ENCODE measurements around the gene GID8. TPM values are rescaled to one million over a fixed set of nuclear protein-coding genes. Genes with fewer than 3 reads are reported as not detected.

Gene GID8
- total and polyA plus RNA-seq, 2 donors (not counting 3 experiments of a cell fraction or from before 2014, with no cell fraction given), result 25.3 to 34.6 TPM

GRCh38 chr20:62888910-62889309 lies 49.0 kb upstream of the GID8 start:
- no peaks in the 10 kb centered on the region for H4K20me1 ChIP-seq (replicated peaks; ENCODE audit: control insufficient read depth, extremely low read depth, insufficient read depth, low read length)

GRCh38 chr20:62889411-62889810 lies 48.5 kb upstream of the GID8 start:
- FAIRE-seq (no peak), DNase-seq (ENCODE audit: low read depth, low spot score) (no peak)
- no peak overlapping the region for H2AFZ ChIP-seq (ENCODE audit: low read depth, low read length)
- H3K27me3 ChIP-seq (ENCODE audit: control insufficient read depth in 2 of 2, insufficient read depth in 2 of 2, low read length in 2 of 2), result no peaks in the 10 kb centered on the region
- no peak overlapping the region for H3K9ac ChIP-seq (replicated peaks; ENCODE audit: extremely low read depth, insufficient read depth, low read length)
- no peaks in the 10 kb centered on the region for H3K4me1 ChIP-seq (ENCODE audit: control insufficient read depth, extremely low read depth, insufficient read depth, low read length)
- H3K9me1 ChIP-seq (replicated peaks; ENCODE audit: control insufficient read depth, extremely low read depth, insufficient read depth, low read length), result no peaks in the 10 kb centered on the region
- no peaks in the 10 kb centered on the region for H3K9me3 ChIP-seq (replicated peaks; ENCODE audit: control insufficient read depth, insufficient read depth, low read length)
- peaks cover 34 to 62% of the 10 kb centered on the region in 2 experiments for H3K36me3 ChIP-seq (ENCODE audit: control insufficient read depth in 2 of 2, extremely low read depth in 1 of 2, insufficient read depth in 2 of 2, low read length in 2 of 2)
- no TSS peak for BruUV-seq (replicated peaks)
- no peak overlapping the region for H3K4me2 ChIP-seq (ENCODE audit: insufficient read depth, low read length)
- H4K20me1 ChIP-seq (replicated peaks; ENCODE audit: control insufficient read depth, extremely low read depth, insufficient read depth, low read length), result no peaks in the 10 kb centered on the region
- no peak overlapping the region for H3K27ac ChIP-seq (ENCODE audit: insufficient read depth, low read depth, low read length)
- TF ChIP-seq POLR2AphosphoS5 (IDR thresholded peaks at IDR 0.05; ENCODE audit: insufficient read depth, low read depth, low read length) (no peak), MAX (IDR thresholded peaks at IDR 0.05; ENCODE audit: insufficient read depth, insufficient read length) (no peak), GATA2 (IDR thresholded peaks at IDR 0.05; ENCODE audit: insufficient read depth, insufficient read length, low read depth, low read length) (no peak), FOS (IDR thresholded peaks at IDR 0.05; ENCODE audit: borderline replicate concordance, insufficient read depth, low read length) (no peak), POLR2A (IDR thresholded peaks at IDR 0.05; ENCODE audit: low read depth, low read length) (no peak), JUN (IDR thresholded peaks at IDR 0.05; ENCODE audit: borderline replicate concordance, insufficient read depth, insufficient read length, low read depth) (no peak), CTCF (IDR thresholded peaks at IDR 0.05; ENCODE audit: extremely low read depth in 1 of 2, insufficient read depth in 1 of 2, low read depth in 1 of 2, low read length in 2 of 2) (no peak), EZH2 (IDR thresholded peaks at IDR 0.05; ENCODE audit: borderline replicate concordance, low read depth, low read length, severe bottlenecking) (no peak), MYC (IDR thresholded peaks at IDR 0.05; ENCODE audit: low read depth, low read length) (no peak)
- dilution Hi-C loops (cut with MboI; ENCODE audit: extremely low pct_ligation_motif_present, low sequenced_read_pairs) (no loop called here), intact Hi-C loops (cut with micrococcal nuclease) (no loop called here)
- no peaks in the 10 kb centered on the region for H3K79me2 ChIP-seq (ENCODE audit: control insufficient read depth, insufficient read depth, low read length)
- ChIA-PET CTCF (interaction anchor here (0.8 to 1.8 kb wide), 2 partner anchors 14 to 16 kb away, joined by 3 to 9 read pairs; no protein-coding TSS in a partner anchor), POLR2A (no interaction called here)
- H3K4me3 ChIP-seq (replicated peaks in 1 of 3; ENCODE audit: insufficient read depth in 1 of 3, low read depth in 1 of 3, low read length in 3 of 3), result no peak overlapping the region

More at GRCh38 chr20:62888910-62889309, 49.0 kb upstream of the GID8 start:
- H3K4me1 ChIP-seq (ENCODE audit: control insufficient read depth, extremely low read depth, insufficient read depth, low read length), result no peaks in the 10 kb centered on the region
- no peak overlapping the region for H3K4me3 ChIP-seq (replicated peaks in 1 of 3; ENCODE audit: insufficient read depth in 1 of 3, low read depth in 1 of 3, low read length in 3 of 3)
- intact Hi-C loops (cut with micrococcal nuclease), result no loop called here
- no peak overlapping the region for H3K9ac ChIP-seq (replicated peaks; ENCODE audit: extremely low read depth, insufficient read depth, low read length)
- peaks cover 29 to 57% of the 10 kb centered on the region in 2 experiments for H3K36me3 ChIP-seq (ENCODE audit: control insufficient read depth in 2 of 2, extremely low read depth in 1 of 2, insufficient read depth in 2 of 2, low read length in 2 of 2)
- H3K27me3 ChIP-seq (ENCODE audit: control insufficient read depth in 2 of 2, insufficient read depth in 2 of 2, low read length in 2 of 2), result no peaks in the 10 kb centered on the region
- no peaks in the 10 kb centered on the region for H3K9me1 ChIP-seq (replicated peaks; ENCODE audit: control insufficient read depth, extremely low read depth, insufficient read depth, low read length)
- no peak overlapping the region for H3K4me2 ChIP-seq (ENCODE audit: insufficient read depth, low read length)
- no peak for DNase-seq (ENCODE audit: low read depth, low spot score)
- ChIA-PET CTCF (interaction anchor here (4.7 kb wide), 1 partner anchor 14 kb away, joined by 30 read pairs; no protein-coding TSS in a partner anchor), POLR2A (no interaction called here)
- H3K79me2 ChIP-seq (ENCODE audit: control insufficient read depth, insufficient read depth, low read length), result no peaks in the 10 kb centered on the region
- no peak for FAIRE-seq
- dilution Hi-C loops (cut with MboI; ENCODE audit: extremely low pct_ligation_motif_present, low sequenced_read_pairs), result no loop called here
- no TSS peak for BruUV-seq (replicated peaks)
- no peak for TF ChIP-seq MYC (IDR thresholded peaks at IDR 0.05; ENCODE audit: low read depth, low read length)
- no peak for TF ChIP-seq FOS (IDR thresholded peaks at IDR 0.05; ENCODE audit: borderline replicate concordance, insufficient read depth, low read length)
- no peak for TF ChIP-seq JUN (IDR thresholded peaks at IDR 0.05; ENCODE audit: borderline replicate concordance, insufficient read depth, insufficient read length, low read depth)
- no peak for TF ChIP-seq POLR2A (IDR thresholded peaks at IDR 0.05; ENCODE audit: low read depth, low read length)
- no peak for TF ChIP-seq MAX (IDR thresholded peaks at IDR 0.05; ENCODE audit: insufficient read depth, insufficient read length)
- H3K9me3 ChIP-seq (replicated peaks; ENCODE audit: control insufficient read depth, insufficient read depth, low read length), result no peaks in the 10 kb centered on the region
- H3K27ac ChIP-seq (ENCODE audit: insufficient read depth, low read depth, low read length), result no peak overlapping the region
- no peak overlapping the region for H2AFZ ChIP-seq (ENCODE audit: low read depth, low read length)
